Activated CD4-positive, alpha-beta T cell treated with anti-CD3 and anti-CD28 coated beads, Interleukin-10, Interleukin-2, amounts not matched to agents 100 ng/mL and 50 ng/mL, durations not matched to agents 16 hours and 8 hours (primary cell): ENCODE measurements around the gene VDR.

Experiments
- DNase-seq: peaks from one replicate; pipeline ENCODE4 v3.0.0-alpha.2; 2020

The VDR gene

GRCh38 chr12:47808574-47809365 is 96.0 kb downstream of the VDR start:
- peak; percentile 85 for DNase-seq

GRCh38 chr12:47808050-47808449 is 96.7 kb downstream of the VDR start:
- peak; percentile 95 for DNase-seq

- no peak for DNase-seq
These were observed 97.5 kb downstream of the VDR start for GRCh38 chr12:47807338-47807737.

- DNase-seq = no peak
These were observed 99.4 kb downstream of the VDR start for GRCh38 chr12:47805417-47805816.

GRCh38 chr12:47804171-47804570 is 100.6 kb downstream of the VDR start:
- no peak for DNase-seq

DNA sequence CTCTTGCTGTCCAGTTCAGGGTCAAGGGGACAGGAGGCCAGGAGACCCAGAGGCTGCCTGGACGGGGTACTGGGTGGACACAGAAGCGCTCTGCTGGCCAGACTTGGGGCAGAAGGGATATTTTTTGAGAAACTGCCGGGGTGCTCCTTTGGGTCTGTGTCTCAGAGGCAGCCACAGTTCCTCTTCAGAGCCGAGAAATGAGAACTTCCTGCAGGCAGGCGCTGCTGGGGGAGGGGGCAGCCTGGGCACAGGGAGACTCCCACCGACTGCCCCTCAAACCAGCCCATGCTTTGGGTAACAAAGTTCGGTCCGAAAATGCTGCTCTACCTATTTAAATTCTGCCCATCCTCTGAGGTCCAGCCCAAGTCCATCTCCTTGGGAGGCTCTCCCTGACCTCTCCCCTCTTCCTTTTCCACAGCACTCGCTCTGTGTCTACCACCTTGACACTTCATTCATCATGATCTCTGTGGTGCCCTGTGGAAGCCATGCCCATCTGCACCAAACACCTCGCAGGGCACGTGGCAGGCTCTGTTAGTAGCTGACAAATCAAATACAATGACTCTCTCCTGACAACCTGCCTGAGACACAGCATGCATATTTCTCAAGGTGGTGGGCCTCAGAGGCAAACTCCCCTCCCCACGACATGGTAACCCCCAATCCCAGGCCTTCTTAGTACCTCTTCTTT is 101.5 kb downstream of the VDR start:
- DNase-seq = no peak

GRCh38 chr12:47802312-47802711 is 102.5 kb downstream of the VDR start:
- DNase-seq = no peak

DNA sequence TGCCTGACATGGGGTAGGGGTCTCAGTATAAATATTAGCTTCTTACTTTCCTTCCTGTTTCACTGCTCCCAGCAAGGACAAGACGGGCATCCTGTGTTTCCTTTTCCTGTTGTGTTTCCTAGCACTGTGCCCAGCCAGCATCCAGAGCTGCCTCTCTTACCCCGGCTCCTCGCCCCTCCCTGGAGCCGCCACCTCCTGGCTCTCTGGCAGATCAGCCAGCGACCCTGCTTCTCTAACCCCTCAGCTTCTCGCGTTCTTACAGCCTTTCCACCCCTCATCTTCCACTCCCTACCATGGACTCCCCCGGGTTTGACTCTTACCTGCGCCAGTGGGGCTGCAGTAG is 102.9 kb downstream of the VDR start:
- no peak for DNase-seq

- DNase-seq = no peak
These were observed 103.5 kb downstream of the VDR start for GRCh38 chr12:47801170-47801903.

DNA sequence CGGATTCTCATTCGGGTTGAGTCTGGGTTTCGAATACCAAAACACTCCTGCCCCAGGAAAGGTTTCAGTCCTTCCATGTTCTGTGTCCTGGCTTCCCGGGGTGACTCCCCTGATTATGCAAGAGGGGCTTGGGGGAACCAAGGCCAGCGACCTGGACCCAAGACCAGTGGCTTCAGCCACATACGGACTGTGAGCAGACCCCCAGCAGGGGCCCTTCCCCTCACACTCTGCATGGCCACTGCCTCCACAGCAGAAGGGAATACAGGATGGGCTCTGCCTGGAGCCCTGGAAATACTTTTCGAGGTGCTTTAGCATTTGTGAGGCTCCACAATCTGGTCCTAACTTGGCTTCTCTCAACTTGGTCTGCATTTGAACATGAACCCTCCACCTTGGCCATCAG is 104.2 kb downstream of the VDR start:
- no peak for DNase-seq

- no peak for DNase-seq
These were observed 105.3 kb downstream of the VDR start for GRCh38 chr12:47799357-47799955.

GRCh38 chr12:47798382-47798948 is 106.3 kb downstream of the VDR start:
- DNase-seq = no peak

- DNase-seq = peak; percentile 38
These were observed 107.4 kb downstream of the VDR start for GRCh38 chr12:47797441-47797840.

GRCh38 chr12:47795814-47796411 is 108.9 kb downstream of the VDR start:
- DNase-seq = no peak

DNA sequence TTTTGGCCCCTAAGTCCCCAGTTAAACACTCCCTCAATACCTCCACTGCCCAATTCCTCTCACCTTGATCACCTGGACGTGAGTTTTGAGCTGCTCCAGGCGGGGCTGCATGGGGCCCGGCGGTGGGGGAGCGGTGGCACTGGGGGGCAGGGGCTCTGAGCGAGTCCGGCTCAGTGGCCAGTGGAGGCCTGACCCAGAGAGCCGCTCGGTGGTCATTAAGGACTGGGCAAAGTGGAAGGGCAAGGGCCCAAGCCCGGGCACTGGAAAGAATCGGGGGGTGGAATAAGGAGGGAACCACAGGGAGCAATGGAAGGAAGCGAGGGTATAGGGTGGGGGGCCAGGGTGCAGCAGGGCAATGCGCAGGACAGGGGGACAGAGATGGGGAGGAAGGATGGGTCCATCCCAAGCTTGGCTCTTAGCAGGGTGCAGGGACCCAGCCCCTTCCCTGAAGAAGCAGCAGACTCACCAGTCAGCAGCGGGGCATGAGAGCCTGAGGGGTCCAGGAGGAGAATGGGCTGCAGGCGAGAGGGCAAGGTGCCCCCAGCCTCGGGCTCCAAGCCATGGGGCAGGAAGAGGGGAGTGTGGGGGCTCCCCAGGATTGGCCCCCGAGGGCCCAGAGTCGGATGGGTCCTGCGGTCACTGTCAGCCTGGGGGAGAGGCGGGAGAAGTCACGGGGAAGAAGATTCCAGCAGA is 109.5 kb downstream of the VDR start:
- DNase-seq = no peak

DNA sequence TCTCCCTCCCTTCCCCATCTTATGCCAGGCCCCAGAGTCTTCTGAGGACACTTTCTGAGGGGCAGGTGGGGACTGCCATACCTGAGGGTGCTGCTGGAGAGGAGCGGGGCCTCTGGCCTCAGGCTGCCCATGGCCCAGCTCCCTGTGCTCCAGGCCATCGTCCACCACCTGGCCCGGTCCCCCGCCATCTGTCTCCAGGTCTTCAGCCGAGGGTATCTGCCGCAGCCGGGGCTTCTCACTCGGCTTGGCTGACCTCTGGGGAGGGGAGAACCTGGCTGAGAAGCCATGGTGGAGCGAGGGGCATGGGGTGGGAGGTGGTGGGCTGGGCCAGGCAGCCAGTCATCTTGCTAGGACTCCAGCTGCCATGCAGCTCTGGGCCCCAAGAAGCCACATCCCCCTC is 110.1 kb downstream of the VDR start:
- no peak for DNase-seq

DNA sequence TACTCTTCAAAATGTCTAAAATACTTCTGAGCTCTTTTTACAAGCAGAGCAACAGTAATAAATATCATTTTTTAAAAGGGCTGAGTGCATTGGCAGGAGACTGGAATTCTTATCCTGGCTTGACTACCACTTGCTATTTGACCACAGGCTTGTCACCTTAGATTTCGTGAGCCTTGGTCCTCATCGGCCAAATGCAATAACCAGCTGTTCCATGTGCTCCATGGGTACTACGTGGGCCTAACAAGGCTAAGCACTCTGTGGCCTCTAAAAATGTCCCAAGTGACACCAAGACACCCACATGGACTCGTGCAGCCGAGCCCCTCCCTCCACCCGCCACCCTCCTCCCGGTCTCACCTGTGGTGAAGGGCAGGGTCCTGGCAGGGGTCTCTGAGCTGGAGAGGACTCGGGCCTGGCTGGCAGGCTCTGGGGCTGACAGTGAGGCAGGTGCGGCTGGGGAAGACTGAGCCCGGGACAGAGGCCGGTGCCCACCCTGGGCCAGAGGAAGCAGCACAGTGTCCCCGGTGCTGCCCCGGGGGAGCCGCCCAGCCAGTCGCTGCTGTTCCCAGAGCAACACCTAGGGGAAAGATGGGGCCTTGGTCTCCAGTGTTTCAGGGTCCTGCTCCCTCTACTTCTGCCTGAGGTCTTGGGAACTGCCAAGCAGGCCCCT is 111.6 kb downstream of the VDR start:
- no peak for DNase-seq

- DNase-seq = no peak
These were observed 112.9 kb downstream of the VDR start for GRCh38 chr12:47791874-47792273.
